ENCODE results near the gene GOLGA6L22. TPM values are rescaled to one million over a fixed set of nuclear protein-coding genes. Genes with fewer than 3 reads are reported as not detected.
"Not testable (repeated sequence)": the region's sequence is repeated elsewhere in the genome, so short reads cannot be mapped to it uniquely, and the experiment has no call there.

GOLGA6L22 gene
- total RNA-seq, 1 donor from 2014 or later: not detected

DNA sequence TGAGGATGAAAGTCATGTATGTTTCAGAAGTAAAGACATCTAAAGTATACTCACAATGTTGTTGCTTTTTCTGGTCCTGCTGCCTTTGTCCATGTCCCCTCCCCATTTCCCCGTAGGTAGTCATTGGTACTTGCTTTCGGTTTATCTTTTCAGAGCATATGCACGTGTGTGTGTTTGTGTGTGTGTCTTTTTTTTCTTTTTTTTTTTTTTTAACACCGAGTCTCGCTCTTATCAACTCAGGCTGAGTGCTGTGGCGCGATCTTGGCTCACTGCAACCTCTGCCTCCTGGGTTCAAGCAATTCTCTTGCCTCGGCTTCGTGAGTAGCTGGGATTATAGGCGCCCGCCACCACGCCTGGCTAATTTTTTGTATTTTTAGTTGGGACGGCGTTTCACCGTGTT is 57.4 kb downstream of the GOLGA6L22 start:
- intact Hi-C loops (cut with DNase I); DNase-seq; H3K27ac ChIP-seq; H3K4me3 ChIP-seq; H3K27me3 ChIP-seq (ENCODE audit: low read depth); H3K36me3 ChIP-seq; H3K9me3 ChIP-seq; H3K4me1 ChIP-seq; ATAC-seq: not testable (repeated sequence)
